SKM-1 treated with dmso at 0.1 percent for 144 hours (cell line): Measurements from ENCODE around the gene ZNF783.
"Not testable (repeated sequence)": the region's sequence is repeated elsewhere in the genome, so short reads cannot be mapped to it uniquely, and the experiment has no call there.

Experiments
- DNase-seq: peaks from one replicate; lab custom pipeline; 2025; ENCODE audit not compliant: unreplicated experiment; lab: John Stamatoyannopoulos, UW

Gene ZNF783

GRCh38 chr7:149239345-149240143 is 22.5 kb upstream of the ZNF783 start, which contains the start of gene ZNF212:
Gene ZNF212 (plus strand): TSS chr7:149239651. CDS start chr7:149239779, 128 bp downstream.
- peak; percentile 78 for DNase-seq

- DNase-seq, result no peak
Measured at GRCh38 chr7:149240637-149241036, 21.4 kb upstream of the ZNF783 start.

- no peak for DNase-seq
Measured at GRCh38 chr7:149241696-149242095, 20.3 kb upstream of the ZNF783 start.

- DNase-seq, result no peak
Measured at GRCh38 chr7:149245244-149245643, 16.8 kb upstream of the ZNF783 start.

- DNase-seq, result no peak
Measured at GRCh38 chr7:149245744-149246143, 16.3 kb upstream of the ZNF783 start.

GRCh38 chr7:149248777-149249176 is 13.2 kb upstream of the ZNF783 start:
- DNase-seq, result no peak

GRCh38 chr7:149250151-149250550 is 11.8 kb upstream of the ZNF783 start:
- not testable (repeated sequence) for DNase-seq

GRCh38 chr7:149251518-149251917 is 10.5 kb upstream of the ZNF783 start:
- not testable (repeated sequence) for DNase-seq

- no peak for DNase-seq
Measured at GRCh38 chr7:149252378-149252777, 9.6 kb upstream of the ZNF783 start.

- DNase-seq, result no peak
Measured at GRCh38 chr7:149253665-149254064, 8.3 kb upstream of the ZNF783 start.

- no peak for DNase-seq
Measured at GRCh38 chr7:149254181-149254858, 7.7 kb upstream of the ZNF783 start.

GRCh38 chr7:149255174-149255573 is 6.8 kb upstream of the ZNF783 start:
- no peak for DNase-seq

GRCh38 chr7:149256568-149256967 is 5.4 kb upstream of the ZNF783 start:
- no peak for DNase-seq

GRCh38 chr7:149257146-149257545 is 4.8 kb upstream of the ZNF783 start:
- DNase-seq, result no peak

GRCh38 chr7:149261316-149261828 is 624 bp upstream of the ZNF783 start:
- DNase-seq, result no peak

GRCh38 chr7:149266451-149266850 is 4.5 kb downstream of the ZNF783 start:
- DNase-seq, result no peak

- DNase-seq, result no peak
Measured at GRCh38 chr7:149267733-149268132, 5.7 kb downstream of the ZNF783 start.

- not testable (repeated sequence) for DNase-seq
Measured at GRCh38 chr7:149274424-149274823, 12.4 kb downstream of the ZNF783 start.

- no peak for DNase-seq
Measured at GRCh38 chr7:149277871-149278270, 15.9 kb downstream of the ZNF783 start.

- DNase-seq, result no peak
Measured at GRCh38 chr7:149278396-149278795, 16.4 kb downstream of the ZNF783 start.

GRCh38 chr7:149279111-149279743 is 17.2 kb downstream of the ZNF783 start:
- no peak for DNase-seq

GRCh38 chr7:149280151-149280550 is 18.2 kb downstream of the ZNF783 start:
- no peak for DNase-seq
